Erythroblast (primary cell): ENCODE data around the gene PLPP6.

Experiments
- GATA1 ChIP-seq: IDR thresholded peaks from 2 replicates; pipeline ENCODE4 v1.6.1; 2011; ENCODE audit warnings: low read depth, mild to moderate bottlenecking, control low read depth, low read length, moderate library complexity
- POLR2A ChIP-seq: IDR thresholded peaks from 2 replicates; pipeline ENCODE4 v1.6.1; 2011; ENCODE audit warnings: mild to moderate bottlenecking, low read length

- no peak for TF ChIP-seq POLR2A
- TF ChIP-seq GATA1: no peak
These were observed 3.3 kb downstream of the PLPP6 start for GRCh38 chr9:4665357-4665756.
